GM19025 (cell line): ENCODE data around the gene BEAN1.

Experiments
- ATAC-seq: cut with Tn5 transposase; IDR thresholded peaks from one replicate; pipeline ENCODE4 v1.9.1; 2021; ENCODE audit warnings: mild to moderate bottlenecking, low read depth, moderate library complexity; ENCODE audit not compliant: unreplicated experiment

Gene BEAN1

GRCh38 chr16:66391726-66392670, 35.1 kb upstream of the BEAN1 start:
- ATAC-seq: no peak

GRCh38 chr16:66395806-66396555, 31.1 kb upstream of the BEAN1 start:
- ATAC-seq: no peak

- ATAC-seq: no peak
These were observed 29.2 kb upstream of the BEAN1 start for GRCh38 chr16:66397736-66398433.

GRCh38 chr16:66399031-66399430, 28.1 kb upstream of the BEAN1 start:
- ATAC-seq: no peak

GRCh38 chr16:66399930-66400329, 27.2 kb upstream of the BEAN1 start:
- no peak for ATAC-seq

GRCh38 chr16:66400503-66401380, 26.4 kb upstream of the BEAN1 start:
- ATAC-seq: no peak

- no peak for ATAC-seq
These were observed 25.5 kb upstream of the BEAN1 start for GRCh38 chr16:66401610-66402009.

GRCh38 chr16:66402166-66402565, 24.9 kb upstream of the BEAN1 start:
- ATAC-seq: no peak

- no peak for ATAC-seq
These were observed 24.4 kb upstream of the BEAN1 start for GRCh38 chr16:66402591-66403230.

- ATAC-seq: no peak
These were observed 23.5 kb upstream of the BEAN1 start for GRCh38 chr16:66403531-66404145.

- no peak for ATAC-seq
These were observed 21.9 kb upstream of the BEAN1 start for GRCh38 chr16:66405057-66405783.

GRCh38 chr16:66406534-66407221, 20.4 kb upstream of the BEAN1 start:
- peak; percentile 78 for ATAC-seq

GRCh38 chr16:66408163-66409048, 18.7 kb upstream of the BEAN1 start:
- no peak for ATAC-seq

GRCh38 chr16:66409156-66409555, 17.9 kb upstream of the BEAN1 start:
- no peak for ATAC-seq

- no peak for ATAC-seq
These were observed 14.9 kb upstream of the BEAN1 start for GRCh38 chr16:66412182-66412581.

GRCh38 chr16:66414891-66415290, 12.2 kb upstream of the BEAN1 start:
- ATAC-seq: no peak

GRCh38 chr16:66416136-66416535, 11.0 kb upstream of the BEAN1 start:
- no peak for ATAC-seq
